Neural crest cell (in vitro differentiated cells): Measurements from ENCODE around the gene NRXN3. TPM values are rescaled to one million over a fixed set of nuclear protein-coding genes. Genes with fewer than 3 reads are reported as not detected.

Experiments
- DNase-seq: peaks from one replicate; pipeline ENCODE4 v3.0.0; 2021; ENCODE audit warnings: low read depth, mixed read lengths, low spot score
- H3K27ac Mint-ChIP-seq: one replicate; pipeline ENCODE4 v1.8.0; 2021; ENCODE audit warnings: mild to moderate bottlenecking, mixed read lengths; ENCODE audit not compliant: unreplicated experiment
- H3K27me3 Mint-ChIP-seq: 2 replicates; pipeline ENCODE4 v1.8.0; 2021; ENCODE audit warnings: low read depth, mild to moderate bottlenecking, mixed read lengths
- H3K36me3 Mint-ChIP-seq: 2 replicates; pipeline ENCODE4 v1.8.0; 2021; ENCODE audit warnings: low read depth, mild to moderate bottlenecking, mixed read lengths
- H3K4me1 Mint-ChIP-seq: 2 replicates; pipeline ENCODE4 v1.8.0; 2021; ENCODE audit warnings: mixed read lengths
- H3K4me3 Mint-ChIP-seq: one replicate; pipeline ENCODE4 v1.8.0; 2021; ENCODE audit warnings: mild to moderate bottlenecking, mixed read lengths
- H3K9me3 Mint-ChIP-seq: 2 replicates; pipeline ENCODE4 v1.8.0; 2021; ENCODE audit warnings: mixed read lengths
- CTCF ChIP-seq: fragments of 200-600 bp; sonication (generic); conservative IDR thresholded peaks from 2 replicates; pipeline ENCODE4 v1.5.0; 2021; ENCODE audit warnings: antibody characterized with exemption, mild to moderate bottlenecking
- total RNA-seq: library from RNA; stranded (reverse); gene quantifications from 2 replicates; pipeline ENCODE4 v1.2.1, GENCODE V29; 2021

The NRXN3 gene
- total RNA-seq, 1 donor from 2014 or later: 2.5 TPM

- peaks cover 4% of the 10 kb centered on the region for H3K27me3 Mint-ChIP-seq
- no peaks in the 10 kb centered on the region for H3K36me3 Mint-ChIP-seq
- TF ChIP-seq CTCF: no peak
- H3K9me3 Mint-ChIP-seq: no peaks in the 10 kb centered on the region
- H3K27ac Mint-ChIP-seq: no peak overlapping the region
- H3K4me1 Mint-ChIP-seq: peaks cover 15% of the 10 kb centered on the region
- H3K4me3 Mint-ChIP-seq: no peak overlapping the region
- DNase-seq: no peak
Measured at GRCh38 chr14:79090641-79091180, 920.5 kb downstream of the NRXN3 start.

GRCh38 chr14:79091381-79091963, 921.3 kb downstream of the NRXN3 start:
- H3K27me3 Mint-ChIP-seq: peaks cover 4% of the 10 kb centered on the region
- no peak overlapping the region for H3K27ac Mint-ChIP-seq
- H3K4me3 Mint-ChIP-seq: no peak overlapping the region

GRCh38 chr14:79093531-79093930, 923.4 kb downstream of the NRXN3 start:
- Mint-ChIP-seq H3K27ac (peak overlapping the region; percentile 15), H3K36me3 (no peaks in the 10 kb centered on the region), H3K27me3 (peaks cover 4% of the 10 kb centered on the region), H3K4me3 (no peak overlapping the region), H3K4me1 (peaks cover 15% of the 10 kb centered on the region), H3K9me3 (no peaks in the 10 kb centered on the region)
- no peak for TF ChIP-seq CTCF
- DNase-seq: no peak

More at GRCh38 chr14:79091381-79091963, 921.3 kb downstream of the NRXN3 start:
- TF ChIP-seq CTCF: no peak
- peaks cover 15% of the 10 kb centered on the region for H3K4me1 Mint-ChIP-seq
- H3K36me3 Mint-ChIP-seq: no peaks in the 10 kb centered on the region
- no peaks in the 10 kb centered on the region for H3K9me3 Mint-ChIP-seq
- no peak for DNase-seq

GRCh38 chr14:79094951-79095350, 924.8 kb downstream of the NRXN3 start:
- Mint-ChIP-seq H3K27ac (no peak overlapping the region), H3K4me3 (no peak overlapping the region), H3K9me3 (no peaks in the 10 kb centered on the region), H3K27me3 (peaks cover 4% of the 10 kb centered on the region), H3K36me3 (no peaks in the 10 kb centered on the region), H3K4me1 (peaks cover 15% of the 10 kb centered on the region)
- no peak for TF ChIP-seq CTCF
- DNase-seq: no peak

GRCh38 chr14:79096811-79097210, 926.6 kb downstream of the NRXN3 start:
- Mint-ChIP-seq H3K4me1 (peaks cover 15% of the 10 kb centered on the region), H3K27ac (no peak overlapping the region), H3K36me3 (no peaks in the 10 kb centered on the region), H3K27me3 (no peaks in the 10 kb centered on the region), H3K4me3 (no peak overlapping the region), H3K9me3 (no peaks in the 10 kb centered on the region)
- DNase-seq: no peak
- no peak for TF ChIP-seq CTCF
